WTC11 (cell line): Measurements from ENCODE around the gene LMO2. TPM values are rescaled to one million over a fixed set of nuclear protein-coding genes. Genes with fewer than 3 reads are reported as not detected.

Experiments
- ATAC-seq: fragments of 200-7000 bp; cut with Tn5 transposase; 2 replicates; pipeline ENCODE4 v1.10.0; 2021; ENCODE audit warnings: mild to moderate bottlenecking, moderate library complexity
- CTCF ChIA-PET: fragments of 300-600 bp; sonication (Branson Sonifier 250); formaldehyde crosslinking; loops from one replicate; lab custom pipeline; 2021; ENCODE audit warnings: antibody characterized with exemption; lab: Charles Lee
- POLR2A ChIA-PET: fragments of 350-600 bp; sonication (Branson Sonifier 250); formaldehyde crosslinking; loops from one replicate; lab custom pipeline; 2021; ENCODE audit warnings: antibody characterized with exemption; lab: Charles Lee
- DNase-seq: peaks from one replicate; pipeline ENCODE4 v3.0.0; 2021; ENCODE audit warnings: low spot score
- H3K27ac Mint-ChIP-seq: 2 replicates; pipeline ENCODE4 v1.8.0; 2021; ENCODE audit warnings: mixed read lengths
- H3K27me3 Mint-ChIP-seq: 2 replicates; pipeline ENCODE4 v1.8.0; 2021; ENCODE audit warnings: low read depth, mild to moderate bottlenecking, moderate library complexity, mixed read lengths
- H3K36me3 Mint-ChIP-seq: 2 replicates; pipeline ENCODE4 v1.8.0; 2021; ENCODE audit warnings: mixed read lengths
- H3K4me1 Mint-ChIP-seq: 2 replicates; pipeline ENCODE4 v1.8.0; 2022; ENCODE audit warnings: mixed read lengths
- H3K4me3 Mint-ChIP-seq: 2 replicates; pipeline ENCODE4 v1.8.0; 2021; ENCODE audit warnings: mild to moderate bottlenecking, moderate library complexity, mixed read lengths
- H3K9me3 Mint-ChIP-seq: 2 replicates; pipeline ENCODE4 v1.8.0; 2021; ENCODE audit warnings: mixed read lengths
- E2F5 ChIP-seq: sonication (generic); formaldehyde crosslinking; IDR thresholded peaks from 2 replicates; pipeline ENCODE4 v1.8.1; 2022; ENCODE audit warnings: mild to moderate bottlenecking, moderate library complexity, missing genetic modification reagents
- GRHL2 ChIP-seq: fragments of 250-450 bp; sonication (Bioruptor Pico); IDR thresholded peaks from 2 replicates; pipeline ENCODE4 v1.8.0; 2022; ENCODE audit warnings: mild to moderate bottlenecking, moderate library complexity; ENCODE audit not compliant: insufficient replicate concordance, severe bottlenecking
- HMGA2 ChIP-seq: fragments of 250-450 bp; sonication (Bioruptor Pico); IDR thresholded peaks from 2 replicates; pipeline ENCODE4 v1.4.0; 2021; ENCODE audit warnings: mild to moderate bottlenecking, moderate library complexity
- IRF2 ChIP-seq: sonication (generic); formaldehyde crosslinking; IDR thresholded peaks from 2 replicates; pipeline ENCODE4 v1.8.0; 2022; ENCODE audit warnings: low read depth, missing genetic modification reagents, borderline replicate concordance
- MYBL2 ChIP-seq: sonication (generic); formaldehyde crosslinking; IDR thresholded peaks from 2 replicates; pipeline ENCODE4 v1.8.1; 2023; ENCODE audit warnings: mild to moderate bottlenecking, moderate library complexity, missing genetic modification reagents
- NFYB ChIP-seq: sonication (generic); formaldehyde crosslinking; conservative IDR thresholded peaks from 2 replicates; pipeline ENCODE4 v1.8.0; 2022; ENCODE audit warnings: low read depth, missing genetic modification reagents
- NR3C1 ChIP-seq: sonication (generic); formaldehyde crosslinking; conservative IDR thresholded peaks from 2 replicates; pipeline ENCODE4 v1.8.1; 2023; ENCODE audit warnings: low read depth, mild to moderate bottlenecking, missing genetic modification reagents
- SMAD4 ChIP-seq: sonication (generic); formaldehyde crosslinking; IDR thresholded peaks from 2 replicates; pipeline ENCODE4 v1.8.0; 2022; ENCODE audit warnings: mild to moderate bottlenecking, missing genetic modification reagents
- SOX15 ChIP-seq: fragments of 250-450 bp; sonication (Bioruptor Pico); IDR thresholded peaks from 2 replicates; pipeline ENCODE4 v1.9.0; 2021; ENCODE audit warnings: mild to moderate bottlenecking
- TEAD1 ChIP-seq: sonication (generic); formaldehyde crosslinking; IDR thresholded peaks from 2 replicates; pipeline ENCODE4 v1.8.0; 2022; ENCODE audit warnings: mild to moderate bottlenecking, missing genetic modification reagents
- TEAD4 ChIP-seq: sonication (generic); formaldehyde crosslinking; IDR thresholded peaks from 2 replicates; pipeline ENCODE4 v1.8.0; 2022; ENCODE audit warnings: mild to moderate bottlenecking, missing genetic modification reagents
- ZMAT4 ChIP-seq: fragments of 250-450 bp; sonication (Bioruptor Pico); IDR thresholded peaks from 2 replicates; pipeline ENCODE4 v1.9.0; 2021; ENCODE audit warnings: mild to moderate bottlenecking
- ZNF232 ChIP-seq: sonication (generic); formaldehyde crosslinking; IDR thresholded peaks from 2 replicates; pipeline ENCODE4 v1.8.0; 2022; ENCODE audit warnings: mild to moderate bottlenecking, missing genetic modification reagents
- ZNF263 ChIP-seq: sonication (generic); formaldehyde crosslinking; IDR thresholded peaks from 2 replicates; pipeline ENCODE4 v1.8.1; 2022; ENCODE audit warnings: low read depth, mild to moderate bottlenecking, moderate library complexity, missing genetic modification reagents
- ZNF317 ChIP-seq: sonication (generic); formaldehyde crosslinking; IDR thresholded peaks from 2 replicates; pipeline ENCODE4 v1.8.1; 2023; ENCODE audit warnings: low read depth, mild to moderate bottlenecking, moderate library complexity, missing genetic modification reagents, borderline replicate concordance
- total RNA-seq: library from RNA; stranded (reverse); gene quantifications from 3 replicates; pipeline ENCODE4 v1.2.3, GENCODE V29; 2021
- TF ChIP-seq, protein P1 (sequence below): sonication (generic); formaldehyde crosslinking; IDR thresholded peaks from 2 replicates; pipeline ENCODE4 v1.8.1; 2023; ENCODE audit warnings: mild to moderate bottlenecking, missing genetic modification reagents
- TF ChIP-seq, protein P2 (sequence below): fragments of 200-600 bp; IDR thresholded peaks from 2 replicates; pipeline ENCODE4 v1.8.0; 2022; ENCODE audit warnings: antibody characterized with exemption
- TF ChIP-seq, protein P3 (sequence below): sonication (generic); formaldehyde crosslinking; IDR thresholded peaks from 2 replicates; pipeline ENCODE4 v1.8.0; 2022; ENCODE audit warnings: missing genetic modification reagents
- TF ChIP-seq, protein P4 (sequence below): sonication (generic); formaldehyde crosslinking; conservative IDR thresholded peaks from 2 replicates; pipeline ENCODE4 v1.8.1; 2022; ENCODE audit warnings: mild to moderate bottlenecking, missing genetic modification reagents

Gene LMO2
- total RNA-seq, 1 experiment from 2014 or later, result 3.4 TPM

DNA sequence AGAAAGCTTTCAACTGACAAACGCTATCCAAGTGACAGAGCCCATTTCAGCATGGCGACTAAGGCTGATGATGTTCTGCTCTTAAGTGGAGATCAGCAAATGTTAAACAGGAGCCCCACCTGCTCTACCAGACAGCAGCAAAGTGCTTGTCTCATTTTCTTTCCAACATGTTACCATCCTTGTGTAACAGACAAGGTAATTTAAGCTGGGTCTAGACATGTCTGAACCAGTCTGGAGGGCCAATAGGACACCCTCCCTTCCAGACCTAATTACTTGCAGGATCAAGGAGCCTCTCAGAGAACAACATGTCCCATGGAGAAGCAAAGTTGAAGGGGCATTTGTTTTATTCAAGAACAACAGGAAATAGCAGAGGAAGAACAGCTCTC, 3.9 kb upstream of the LMO2 start (continued):
- TF ChIP-seq, protein P1, sequence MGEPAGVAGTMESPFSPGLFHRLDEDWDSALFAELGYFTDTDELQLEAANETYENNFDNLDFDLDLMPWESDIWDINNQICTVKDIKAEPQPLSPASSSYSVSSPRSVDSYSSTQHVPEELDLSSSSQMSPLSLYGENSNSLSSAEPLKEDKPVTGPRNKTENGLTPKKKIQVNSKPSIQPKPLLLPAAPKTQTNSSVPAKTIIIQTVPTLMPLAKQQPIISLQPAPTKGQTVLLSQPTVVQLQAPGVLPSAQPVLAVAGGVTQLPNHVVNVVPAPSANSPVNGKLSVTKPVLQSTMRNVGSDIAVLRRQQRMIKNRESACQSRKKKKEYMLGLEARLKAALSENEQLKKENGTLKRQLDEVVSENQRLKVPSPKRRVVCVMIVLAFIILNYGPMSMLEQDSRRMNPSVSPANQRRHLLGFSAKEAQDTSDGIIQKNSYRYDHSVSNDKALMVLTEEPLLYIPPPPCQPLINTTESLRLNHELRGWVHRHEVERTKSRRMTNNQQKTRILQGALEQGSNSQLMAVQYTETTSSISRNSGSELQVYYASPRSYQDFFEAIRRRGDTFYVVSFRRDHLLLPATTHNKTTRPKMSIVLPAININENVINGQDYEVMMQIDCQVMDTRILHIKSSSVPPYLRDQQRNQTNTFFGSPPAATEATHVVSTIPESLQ (CRISPR knock-in tag), result no peak
- TF ChIP-seq GRHL2 (CRISPR knock-in tag), result no peak
- no peak for TF ChIP-seq NFYB
- TF ChIP-seq, protein P2, sequence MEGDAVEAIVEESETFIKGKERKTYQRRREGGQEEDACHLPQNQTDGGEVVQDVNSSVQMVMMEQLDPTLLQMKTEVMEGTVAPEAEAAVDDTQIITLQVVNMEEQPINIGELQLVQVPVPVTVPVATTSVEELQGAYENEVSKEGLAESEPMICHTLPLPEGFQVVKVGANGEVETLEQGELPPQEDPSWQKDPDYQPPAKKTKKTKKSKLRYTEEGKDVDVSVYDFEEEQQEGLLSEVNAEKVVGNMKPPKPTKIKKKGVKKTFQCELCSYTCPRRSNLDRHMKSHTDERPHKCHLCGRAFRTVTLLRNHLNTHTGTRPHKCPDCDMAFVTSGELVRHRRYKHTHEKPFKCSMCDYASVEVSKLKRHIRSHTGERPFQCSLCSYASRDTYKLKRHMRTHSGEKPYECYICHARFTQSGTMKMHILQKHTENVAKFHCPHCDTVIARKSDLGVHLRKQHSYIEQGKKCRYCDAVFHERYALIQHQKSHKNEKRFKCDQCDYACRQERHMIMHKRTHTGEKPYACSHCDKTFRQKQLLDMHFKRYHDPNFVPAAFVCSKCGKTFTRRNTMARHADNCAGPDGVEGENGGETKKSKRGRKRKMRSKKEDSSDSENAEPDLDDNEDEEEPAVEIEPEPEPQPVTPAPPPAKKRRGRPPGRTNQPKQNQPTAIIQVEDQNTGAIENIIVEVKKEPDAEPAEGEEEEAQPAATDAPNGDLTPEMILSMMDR, result no peak
- no peak for TF ChIP-seq SMAD4 (CRISPR knock-in tag)
- TF ChIP-seq HMGA2 (CRISPR knock-in tag), result no peak
- no peak for TF ChIP-seq TEAD1 (CRISPR knock-in tag)
- TF ChIP-seq E2F5 (CRISPR knock-in tag), result no peak

DNA sequence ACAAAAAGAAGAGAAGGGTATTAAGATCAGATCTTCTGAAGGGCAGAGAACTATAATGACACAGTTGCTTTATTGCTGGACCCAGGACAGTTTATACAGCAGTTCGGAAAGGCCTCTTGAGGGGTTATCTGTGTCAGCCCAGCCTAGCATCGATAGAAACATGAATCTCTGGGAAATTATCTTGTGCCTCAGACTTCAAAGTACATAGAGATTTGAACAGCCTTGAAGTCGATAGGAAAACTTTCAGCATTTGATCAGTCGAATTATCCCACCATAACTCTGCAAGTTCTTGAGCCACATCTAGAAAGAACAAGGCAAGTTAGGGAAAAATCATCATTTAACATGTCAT, 2.5 kb upstream of the LMO2 start:
- Mint-ChIP-seq H3K4me3 (no peak overlapping the region), H3K9me3 (peaks cover 5% of the 10 kb centered on the region; the same call in 1 of the 2 replicates), H3K27me3 (no peaks in the 10 kb centered on the region), H3K4me1 (peaks cover 20% of the 10 kb centered on the region), H3K27ac (no peak overlapping the region), H3K36me3 (no peaks in the 10 kb centered on the region)
- CTCF ChIA-PET, result no interaction called here
- no peak for DNase-seq
- POLR2A ChIA-PET, result no interaction called here
- TF ChIP-seq SOX15 (CRISPR knock-in tag) (no peak), ZMAT4 (CRISPR knock-in tag) (no peak), MYBL2 (CRISPR knock-in tag) (no peak), ZNF263 (CRISPR knock-in tag) (no peak), ZNF317 (CRISPR knock-in tag) (no peak), IRF2 (CRISPR knock-in tag) (no peak), ZNF232 (no peak), TEAD4 (no peak), NR3C1 (no peak)
- TF ChIP-seq, protein P1 (CRISPR knock-in tag), result no peak
- TF ChIP-seq, protein P3, sequence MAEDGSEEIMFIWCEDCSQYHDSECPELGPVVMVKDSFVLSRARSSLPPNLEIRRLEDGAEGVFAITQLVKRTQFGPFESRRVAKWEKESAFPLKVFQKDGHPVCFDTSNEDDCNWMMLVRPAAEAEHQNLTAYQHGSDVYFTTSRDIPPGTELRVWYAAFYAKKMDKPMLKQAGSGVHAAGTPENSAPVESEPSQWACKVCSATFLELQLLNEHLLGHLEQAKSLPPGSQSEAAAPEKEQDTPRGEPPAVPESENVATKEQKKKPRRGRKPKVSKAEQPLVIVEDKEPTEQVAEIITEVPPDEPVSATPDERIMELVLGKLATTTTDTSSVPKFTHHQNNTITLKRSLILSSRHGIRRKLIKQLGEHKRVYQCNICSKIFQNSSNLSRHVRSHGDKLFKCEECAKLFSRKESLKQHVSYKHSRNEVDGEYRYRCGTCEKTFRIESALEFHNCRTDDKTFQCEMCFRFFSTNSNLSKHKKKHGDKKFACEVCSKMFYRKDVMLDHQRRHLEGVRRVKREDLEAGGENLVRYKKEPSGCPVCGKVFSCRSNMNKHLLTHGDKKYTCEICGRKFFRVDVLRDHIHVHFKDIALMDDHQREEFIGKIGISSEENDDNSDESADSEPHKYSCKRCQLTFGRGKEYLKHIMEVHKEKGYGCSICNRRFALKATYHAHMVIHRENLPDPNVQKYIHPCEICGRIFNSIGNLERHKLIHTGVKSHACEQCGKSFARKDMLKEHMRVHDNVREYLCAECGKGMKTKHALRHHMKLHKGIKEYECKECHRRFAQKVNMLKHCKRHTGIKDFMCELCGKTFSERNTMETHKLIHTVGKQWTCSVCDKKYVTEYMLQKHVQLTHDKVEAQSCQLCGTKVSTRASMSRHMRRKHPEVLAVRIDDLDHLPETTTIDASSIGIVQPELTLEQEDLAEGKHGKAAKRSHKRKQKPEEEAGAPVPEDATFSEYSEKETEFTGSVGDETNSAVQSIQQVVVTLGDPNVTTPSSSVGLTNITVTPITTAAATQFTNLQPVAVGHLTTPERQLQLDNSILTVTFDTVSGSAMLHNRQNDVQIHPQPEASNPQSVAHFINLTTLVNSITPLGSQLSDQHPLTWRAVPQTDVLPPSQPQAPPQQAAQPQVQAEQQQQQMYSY (CRISPR knock-in tag), result no peak
- TF ChIP-seq, protein P4, sequence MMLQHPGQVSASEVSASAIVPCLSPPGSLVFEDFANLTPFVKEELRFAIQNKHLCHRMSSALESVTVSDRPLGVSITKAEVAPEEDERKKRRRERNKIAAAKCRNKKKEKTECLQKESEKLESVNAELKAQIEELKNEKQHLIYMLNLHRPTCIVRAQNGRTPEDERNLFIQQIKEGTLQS (CRISPR knock-in tag), result no peak
- ATAC-seq, result no peak
